LNCaP clone FGC (cell line): ENCODE results near the gene PITRM1.

ENCODE experiments used
- DNase-seq: peaks from one replicate; pipeline ENCODE4 v3.0.0-alpha.2; 2011; ENCODE audit warnings: low read depth
- H3K4me3 ChIP-seq: 2 replicates; pipeline ENCODE4 v1.5.1; 2011; ENCODE audit warnings: mild to moderate bottlenecking, low read depth, low read length, control low read depth
- TF ChIP-seq, protein P1 (sequence below): IDR thresholded peaks from 2 replicates; pipeline ENCODE4 v1.5.1; 2012; ENCODE audit warnings: mild to moderate bottlenecking; ENCODE audit not compliant: control insufficient read depth, insufficient read depth; ENCODE audit errors: extremely low read depth

The PITRM1 gene

DNA sequence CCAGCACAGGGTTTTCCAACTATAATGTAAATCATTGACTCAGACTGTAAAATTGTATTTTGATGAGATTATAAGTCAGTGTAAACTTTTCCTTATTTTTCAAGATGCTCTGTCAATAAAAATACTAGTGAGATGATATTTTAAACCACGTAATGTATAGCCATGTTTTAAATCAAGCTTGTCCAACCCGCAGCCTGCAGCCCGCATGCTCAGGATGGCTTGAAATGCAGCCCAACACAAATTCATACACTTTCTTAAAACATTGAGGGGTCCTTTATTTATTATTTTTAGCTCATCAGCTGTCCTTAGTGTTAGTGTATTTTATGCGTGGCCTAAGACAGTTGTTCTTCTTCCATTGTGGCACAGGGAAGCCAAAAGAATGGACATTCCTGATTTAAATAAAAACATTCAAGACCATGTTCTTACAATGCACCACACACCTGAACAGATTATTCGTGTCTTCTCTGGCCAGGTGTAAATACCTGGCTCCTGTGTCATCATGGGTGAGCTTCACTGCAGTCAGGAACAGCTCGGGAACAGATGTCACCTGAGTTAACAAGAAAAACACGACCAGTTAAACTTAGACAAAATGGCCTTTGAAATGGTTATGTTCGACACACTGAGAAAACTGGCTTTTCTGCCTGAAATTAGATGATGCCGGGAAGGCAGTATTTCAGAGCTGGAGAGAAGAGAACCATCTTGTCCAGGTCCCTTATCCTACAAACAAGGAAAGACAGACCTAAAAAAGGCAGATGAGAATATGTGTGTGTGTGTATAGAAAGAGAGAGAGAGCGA lies 5.9 kb downstream of the PITRM1 start:
- DNase-seq: no peak
- no peak overlapping the region for H3K4me3 ChIP-seq
- TF ChIP-seq, protein P1, sequence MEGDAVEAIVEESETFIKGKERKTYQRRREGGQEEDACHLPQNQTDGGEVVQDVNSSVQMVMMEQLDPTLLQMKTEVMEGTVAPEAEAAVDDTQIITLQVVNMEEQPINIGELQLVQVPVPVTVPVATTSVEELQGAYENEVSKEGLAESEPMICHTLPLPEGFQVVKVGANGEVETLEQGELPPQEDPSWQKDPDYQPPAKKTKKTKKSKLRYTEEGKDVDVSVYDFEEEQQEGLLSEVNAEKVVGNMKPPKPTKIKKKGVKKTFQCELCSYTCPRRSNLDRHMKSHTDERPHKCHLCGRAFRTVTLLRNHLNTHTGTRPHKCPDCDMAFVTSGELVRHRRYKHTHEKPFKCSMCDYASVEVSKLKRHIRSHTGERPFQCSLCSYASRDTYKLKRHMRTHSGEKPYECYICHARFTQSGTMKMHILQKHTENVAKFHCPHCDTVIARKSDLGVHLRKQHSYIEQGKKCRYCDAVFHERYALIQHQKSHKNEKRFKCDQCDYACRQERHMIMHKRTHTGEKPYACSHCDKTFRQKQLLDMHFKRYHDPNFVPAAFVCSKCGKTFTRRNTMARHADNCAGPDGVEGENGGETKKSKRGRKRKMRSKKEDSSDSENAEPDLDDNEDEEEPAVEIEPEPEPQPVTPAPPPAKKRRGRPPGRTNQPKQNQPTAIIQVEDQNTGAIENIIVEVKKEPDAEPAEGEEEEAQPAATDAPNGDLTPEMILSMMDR: no peak

DNA sequence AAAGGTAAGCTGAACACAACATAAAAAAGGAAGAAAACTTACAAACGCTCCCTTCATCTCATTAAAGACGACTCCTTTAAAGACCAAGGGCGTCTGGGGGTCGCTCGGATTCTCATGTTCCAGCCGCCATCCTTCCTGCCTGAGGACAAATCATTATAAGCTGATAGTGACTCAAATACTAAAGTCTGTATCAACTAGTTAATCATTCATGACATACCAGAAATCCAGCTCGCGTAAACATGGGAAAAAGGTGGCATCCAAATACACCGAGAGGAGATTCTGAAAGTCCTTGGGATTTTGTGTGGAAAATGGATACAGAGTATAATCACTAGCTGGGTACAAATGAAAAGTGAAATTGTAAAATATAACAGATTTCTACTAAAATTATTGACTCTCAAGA lies 7.4 kb downstream of the PITRM1 start:
- no peak overlapping the region for H3K4me3 ChIP-seq
- DNase-seq: no peak
- TF ChIP-seq, protein P1: no peak

DNA sequence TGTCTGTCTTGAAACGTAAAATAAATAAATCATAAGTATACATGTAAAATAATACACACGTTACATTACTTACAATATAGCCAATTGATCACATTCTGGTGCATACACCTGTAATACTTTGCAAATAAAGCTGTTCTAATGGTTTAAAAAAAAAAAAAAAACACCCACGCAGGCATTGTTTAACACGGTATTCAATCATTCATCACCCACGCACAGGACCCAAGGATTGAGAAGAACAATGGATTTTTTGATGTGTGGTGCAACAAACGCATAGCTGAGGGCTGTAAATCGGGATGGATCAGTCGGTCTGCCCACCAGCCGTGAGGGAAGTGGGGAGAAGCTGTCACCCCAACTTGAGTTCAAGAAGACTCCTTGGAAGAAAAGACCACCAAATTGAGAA lies 8.7 kb downstream of the PITRM1 start:
- TF ChIP-seq, protein P1: no peak
- H3K4me3 ChIP-seq: no peak overlapping the region
- DNase-seq: no peak

DNA sequence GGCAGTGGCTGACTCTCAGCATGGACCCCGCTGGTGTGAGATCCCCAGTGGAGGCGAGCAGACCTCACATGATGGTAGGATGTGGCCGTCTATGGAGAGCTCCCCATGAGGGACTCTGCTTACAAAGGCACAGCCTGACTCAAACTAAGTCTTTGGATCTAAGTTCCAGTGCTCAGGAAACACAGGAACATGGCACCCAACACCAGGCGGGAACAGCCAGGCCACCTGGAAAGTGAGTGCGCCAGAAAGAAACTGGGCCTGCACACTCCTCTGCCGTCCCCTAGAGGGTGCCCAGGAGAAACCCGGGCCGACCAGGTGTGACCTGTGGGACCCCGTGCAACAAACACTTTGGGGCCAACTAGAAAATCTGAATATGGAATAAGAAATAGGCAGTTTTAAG lies 10.0 kb downstream of the PITRM1 start:
- H3K4me3 ChIP-seq: no peak overlapping the region
- TF ChIP-seq, protein P1: no peak
- DNase-seq: no peak

DNA sequence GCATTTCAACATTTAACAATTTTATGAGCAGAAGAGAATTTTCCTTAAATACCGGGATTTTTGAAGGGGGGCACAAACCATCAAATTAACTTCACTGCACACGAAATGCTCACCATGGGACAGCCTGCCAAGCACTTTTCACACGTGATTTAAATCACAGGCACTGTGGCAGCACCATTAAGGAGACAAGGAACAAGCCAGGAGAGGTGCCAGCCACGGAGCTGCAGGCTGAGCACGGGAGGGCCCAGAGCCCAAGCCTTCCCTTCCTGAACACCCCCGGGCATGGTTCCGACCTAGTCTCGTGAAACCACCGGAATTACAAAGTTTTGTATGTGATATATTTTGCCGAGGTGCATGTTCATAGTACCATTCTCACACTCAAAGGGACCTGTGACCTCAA lies 13.4 kb downstream of the PITRM1 start:
- TF ChIP-seq, protein P1: no peak
- no peak for DNase-seq
- no peak overlapping the region for H3K4me3 ChIP-seq

DNA sequence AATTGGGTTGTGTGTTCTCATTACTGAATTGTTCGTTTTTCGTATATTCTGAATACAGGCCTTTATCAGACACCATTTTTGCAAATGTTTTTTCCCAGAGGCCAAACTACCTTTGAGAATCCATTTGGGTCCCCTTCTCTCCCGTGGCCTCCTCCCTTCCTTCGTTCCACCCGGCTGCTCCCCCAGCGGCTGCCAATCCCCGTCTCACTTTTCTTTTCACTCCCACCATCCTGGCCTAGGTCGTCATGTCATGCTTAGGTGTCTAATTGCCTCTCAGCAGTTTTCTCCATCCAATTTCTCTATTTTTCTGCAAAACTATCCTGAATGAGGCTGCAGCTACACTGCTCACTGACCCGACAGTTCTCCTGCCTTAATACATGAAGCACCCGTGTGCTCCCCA lies 17.9 kb downstream of the PITRM1 start:
- no peak for DNase-seq
- TF ChIP-seq, protein P1: no peak

DNA sequence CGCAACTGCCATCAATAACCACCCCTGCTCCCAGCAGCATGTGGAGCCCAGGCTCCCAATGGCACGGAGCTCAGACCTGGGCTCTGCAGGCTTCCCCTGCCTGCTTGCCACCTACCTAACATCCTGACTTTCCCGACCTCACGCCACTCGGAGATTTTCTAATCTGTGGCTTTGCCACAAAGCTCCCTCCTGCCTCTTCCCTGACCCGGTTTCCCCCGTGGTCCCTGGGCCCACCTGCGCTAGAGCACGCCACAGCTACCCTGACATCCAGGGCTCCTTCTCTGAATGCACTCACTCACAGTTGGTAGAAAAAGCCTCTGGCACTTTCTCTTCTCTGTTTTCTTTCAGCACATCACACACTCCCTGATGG lies 20.0 kb downstream of the PITRM1 start:
- no peak for DNase-seq
- TF ChIP-seq, protein P1: no peak
- no peak overlapping the region for H3K4me3 ChIP-seq

More for the DNA sequence above, 17.9 kb downstream of the PITRM1 start:
- H3K4me3 ChIP-seq: no peak overlapping the region
